D721Med (cell line): ENCODE data around the gene ABTB2.

Experiments used
- DNase-seq: peaks from one replicate; pipeline ENCODE4 v3.0.0; 2011; ENCODE audit warnings: low spot score; ENCODE audit not compliant: insufficient read length
- FAIRE-seq: peaks from 2 replicates; lab custom pipeline; 2011; peaks lifted over from hg19 to GRCh38; lab: Jason Lieb, UNC
- CTCF ChIP-seq: IDR thresholded peaks from 2 replicates; pipeline ENCODE4 v1.5.1; 2012; ENCODE audit warnings: mild to moderate bottlenecking, control low read depth; ENCODE audit not compliant: insufficient read depth; ENCODE audit errors: missing control alignments

Gene ABTB2

GRCh38 chr11:34176751-34177209 is 181.0 kb downstream of the ABTB2 start:
- no peak for FAIRE-seq
- no peak for DNase-seq
- no peak for TF ChIP-seq CTCF

GRCh38 chr11:34175284-34176019 is 182.4 kb downstream of the ABTB2 start:
- no peak for DNase-seq
- TF ChIP-seq CTCF = no peak
- no peak for FAIRE-seq

GRCh38 chr11:34174412-34175041 is 183.3 kb downstream of the ABTB2 start:
- no peak for FAIRE-seq
- peak; percentile 92 for TF ChIP-seq CTCF
- DNase-seq = peak; percentile 83

GRCh38 chr11:34173050-34173449 is 184.8 kb downstream of the ABTB2 start:
- no peak for FAIRE-seq
- TF ChIP-seq CTCF = no peak
- no peak for DNase-seq

- no peak for TF ChIP-seq CTCF
- DNase-seq (no peak), FAIRE-seq (no peak)
Observed at GRCh38 chr11:34169686-34170085, 188.1 kb downstream of the ABTB2 start.

- no peak for TF ChIP-seq CTCF
- DNase-seq (no peak), FAIRE-seq (no peak)
Observed at GRCh38 chr11:34168642-34169420, 189.0 kb downstream of the ABTB2 start.

- no peak for DNase-seq
- no peak for FAIRE-seq
- no peak for TF ChIP-seq CTCF
Observed at GRCh38 chr11:34167961-34168360, 189.8 kb downstream of the ABTB2 start.
